Activated naive CD4-positive, alpha-beta T cell treated with anti-CD3 and anti-CD28 coated beads, Interleukin-2, amount 50 U/mL, for 24 hours (primary cell): Measurements from ENCODE around the gene CAPNS1.

Source experiments
- H3K27ac Mint-ChIP-seq: one replicate; pipeline ENCODE4 v1.8.0; 2021; ENCODE audit warnings: mild to moderate bottlenecking, mixed read lengths
- H3K27me3 Mint-ChIP-seq: one replicate; pipeline ENCODE4 v1.8.0; 2021; ENCODE audit warnings: mixed read lengths
- H3K36me3 Mint-ChIP-seq: one replicate; pipeline ENCODE4 v1.8.0; 2021; ENCODE audit warnings: mixed read lengths
- H3K4me1 Mint-ChIP-seq: one replicate; pipeline ENCODE4 v1.8.0; 2021; ENCODE audit warnings: mixed read lengths
- H3K4me3 Mint-ChIP-seq: one replicate; pipeline ENCODE4 v1.8.0; 2021; ENCODE audit warnings: mild to moderate bottlenecking, mixed read lengths
- H3K9me3 Mint-ChIP-seq: one replicate; pipeline ENCODE4 v1.8.0; 2021; ENCODE audit warnings: mixed read lengths

The CAPNS1 gene

DNA sequence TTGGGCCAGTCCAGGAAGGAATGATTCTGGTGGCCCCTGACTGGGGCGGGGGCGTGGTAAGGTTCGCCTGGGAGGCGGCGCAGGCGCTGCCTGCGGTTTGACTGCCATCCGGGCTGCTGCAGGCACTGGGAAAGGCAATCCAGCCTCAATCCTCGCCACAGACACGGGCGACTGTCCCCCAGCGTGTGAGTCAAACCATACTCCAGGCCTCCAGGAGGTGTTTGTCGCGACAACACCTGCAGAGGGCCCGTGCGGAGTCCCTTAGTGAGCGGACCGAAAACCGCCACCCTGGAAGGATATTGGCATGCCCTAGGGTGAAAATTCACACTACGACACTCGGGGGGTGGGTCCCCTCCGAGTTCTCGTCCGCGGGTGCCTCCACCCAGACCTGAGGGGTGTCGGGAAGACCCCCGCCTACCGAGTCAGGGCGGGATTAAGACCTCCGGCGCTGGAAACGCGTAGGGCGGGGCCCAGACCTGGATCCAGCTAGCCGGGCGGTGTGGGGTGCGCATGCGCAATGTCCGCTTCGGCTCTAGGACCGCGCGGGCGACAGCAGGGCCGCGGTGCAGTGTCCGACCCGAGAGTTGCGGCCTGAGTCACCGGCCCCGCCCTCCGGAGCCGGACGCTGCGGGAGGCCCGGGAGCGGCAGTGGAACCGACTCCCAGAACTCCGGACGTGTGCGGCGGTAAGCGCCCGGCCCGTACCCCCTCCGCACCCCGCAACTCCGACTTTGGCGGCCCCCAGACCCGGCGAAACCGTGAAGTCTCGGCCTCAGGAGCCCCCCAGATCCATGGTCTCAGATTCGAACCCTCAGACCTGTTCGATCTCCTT, at the start of gene CAPNS1:
CAPNS1 (plus strand) TSS at position 594 of the 831 bp plus-strand sequence. CDS start 946 bp downstream, outside the sequence.
- Mint-ChIP-seq H3K4me1 (peaks cover 17% of the 10 kb centered on the region), H3K4me3 (peak within 1 kb of the TSS; percentile 87), H3K9me3 (no peaks in the 10 kb centered on the region), H3K36me3 (peaks cover 8% of the 10 kb centered on the region), H3K27me3 (no peaks in the 10 kb centered on the region), H3K27ac (peak within 1 kb of the TSS; percentile 95)

DNA sequence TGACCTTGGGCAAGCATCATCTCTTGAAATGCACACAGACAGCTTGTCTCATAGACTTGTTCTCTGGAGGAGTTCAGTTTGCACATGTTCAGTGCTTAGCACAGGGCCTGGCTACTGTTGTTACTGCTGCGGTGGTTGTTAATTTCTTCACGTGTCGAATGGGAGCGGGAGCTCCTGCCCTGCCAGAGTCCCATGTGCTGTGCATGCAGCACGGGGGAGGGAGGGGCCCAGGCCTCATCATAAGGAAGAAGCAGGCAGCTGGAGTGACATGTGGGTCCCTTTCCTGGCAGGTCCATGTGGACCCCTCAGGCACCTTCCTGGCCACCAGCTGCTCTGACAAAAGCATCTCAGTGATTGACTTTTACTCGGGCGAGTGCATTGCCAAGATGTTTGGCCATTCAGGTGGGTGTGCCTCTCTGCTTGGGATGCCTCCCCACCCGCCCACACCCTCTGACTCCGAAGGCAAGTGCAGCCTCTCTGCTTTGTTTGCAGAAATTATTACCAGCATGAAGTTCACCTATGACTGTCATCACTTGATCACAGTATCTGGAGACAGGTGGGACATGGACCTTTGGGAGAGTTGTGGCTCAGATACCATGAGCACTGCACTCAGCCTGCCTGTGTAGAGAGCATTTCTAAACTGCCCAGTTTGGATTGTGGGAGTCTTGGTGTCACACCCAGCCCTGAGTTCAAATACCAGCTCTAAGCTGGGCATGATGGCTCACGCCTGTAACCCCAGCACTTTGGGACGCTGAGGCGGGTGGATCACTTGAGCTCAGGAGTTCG, 48.8 kb upstream of the CAPNS1 start:
- no peak overlapping the region for H3K27ac Mint-ChIP-seq
- H3K4me3 Mint-ChIP-seq: no peak overlapping the region
- H3K27me3 Mint-ChIP-seq: no peaks in the 10 kb centered on the region
- H3K4me1 Mint-ChIP-seq: no peaks in the 10 kb centered on the region
- no peaks in the 10 kb centered on the region for H3K9me3 Mint-ChIP-seq
- H3K36me3 Mint-ChIP-seq: peaks cover 2% of the 10 kb centered on the region

DNA sequence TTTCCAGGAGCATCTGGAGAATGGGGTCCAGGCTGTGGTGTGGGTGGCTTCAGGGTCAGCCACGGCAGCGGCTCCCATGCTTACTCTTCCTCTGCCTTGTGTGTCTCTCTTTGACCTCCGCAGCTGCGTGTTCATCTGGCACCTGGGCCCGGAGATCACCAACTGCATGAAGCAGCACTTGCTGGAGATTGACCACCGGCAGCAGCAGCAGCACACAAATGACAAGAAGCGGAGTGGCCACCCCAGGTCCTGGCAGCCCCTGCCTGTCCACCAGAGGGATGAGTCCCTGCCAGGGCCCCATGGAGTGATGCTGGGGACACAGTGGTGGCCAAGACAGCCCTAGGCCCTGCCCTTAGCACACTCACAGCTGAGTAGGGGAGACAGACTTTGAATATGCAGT, 47.3 kb upstream of the CAPNS1 start:
- Mint-ChIP-seq H3K36me3 (peaks cover 2% of the 10 kb centered on the region), H3K27me3 (no peaks in the 10 kb centered on the region), H3K9me3 (no peaks in the 10 kb centered on the region), H3K27ac (no peak overlapping the region), H3K4me1 (no peaks in the 10 kb centered on the region), H3K4me3 (no peak overlapping the region)

DNA sequence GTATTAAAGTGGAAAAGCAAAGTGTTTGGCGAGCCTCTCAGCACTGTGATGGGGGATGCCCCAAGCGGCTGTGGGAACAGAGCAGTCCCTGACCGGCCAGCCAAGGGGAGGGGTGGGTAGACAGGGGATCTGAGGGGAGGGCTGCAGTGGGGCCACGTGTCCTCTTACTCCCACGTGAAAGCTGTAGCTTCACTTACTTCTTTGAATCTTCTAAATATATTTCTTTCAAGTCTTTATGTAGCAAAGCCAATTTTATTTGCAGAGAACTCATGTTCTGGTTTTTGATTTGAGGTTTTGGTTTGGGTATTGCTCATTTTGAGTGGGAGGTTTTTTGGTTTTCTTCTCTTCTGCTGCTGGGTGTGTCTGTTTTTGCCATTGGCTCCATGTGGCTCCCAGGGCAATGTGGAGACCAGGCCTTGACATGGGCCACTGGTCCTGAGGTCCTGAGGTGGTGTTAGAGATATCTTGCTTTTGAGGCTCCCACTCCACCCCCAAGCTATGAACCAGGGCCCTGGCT, 46.7 kb upstream of the CAPNS1 start:
- Mint-ChIP-seq H3K36me3 (peaks cover 2% of the 10 kb centered on the region), H3K4me3 (no peak overlapping the region), H3K9me3 (no peaks in the 10 kb centered on the region), H3K27ac (no peak overlapping the region), H3K27me3 (no peaks in the 10 kb centered on the region), H3K4me1 (no peaks in the 10 kb centered on the region)

GRCh38 chr19:36093687-36094086, 46.2 kb upstream of the CAPNS1 start:
- no peak overlapping the region for H3K4me3 Mint-ChIP-seq
- no peaks in the 10 kb centered on the region for H3K4me1 Mint-ChIP-seq
- no peaks in the 10 kb centered on the region for H3K27me3 Mint-ChIP-seq
- no peak overlapping the region for H3K27ac Mint-ChIP-seq
- H3K36me3 Mint-ChIP-seq: no peaks in the 10 kb centered on the region
- no peaks in the 10 kb centered on the region for H3K9me3 Mint-ChIP-seq

DNA sequence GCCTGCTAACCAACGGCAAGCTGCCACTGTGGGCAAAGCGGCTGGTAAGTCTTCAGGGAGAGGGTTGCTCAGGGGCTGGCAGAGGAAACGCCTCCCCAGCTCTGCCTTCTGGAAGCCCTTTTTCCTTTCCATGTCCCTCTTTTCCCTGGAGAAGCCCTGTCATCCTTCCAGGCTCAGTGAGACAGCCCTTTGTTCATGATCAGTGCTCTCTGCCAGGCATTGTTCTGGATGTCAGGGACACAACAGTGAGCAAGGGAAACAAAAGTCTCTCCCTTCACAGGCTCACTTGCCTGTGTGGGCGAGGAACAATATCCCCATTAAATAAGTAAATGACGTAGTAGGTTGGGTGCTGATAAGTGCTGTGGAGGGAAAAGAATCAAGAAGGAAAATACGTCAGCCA, 42.8 kb upstream of the CAPNS1 start:
- H3K36me3 Mint-ChIP-seq: no peaks in the 10 kb centered on the region

DNA sequence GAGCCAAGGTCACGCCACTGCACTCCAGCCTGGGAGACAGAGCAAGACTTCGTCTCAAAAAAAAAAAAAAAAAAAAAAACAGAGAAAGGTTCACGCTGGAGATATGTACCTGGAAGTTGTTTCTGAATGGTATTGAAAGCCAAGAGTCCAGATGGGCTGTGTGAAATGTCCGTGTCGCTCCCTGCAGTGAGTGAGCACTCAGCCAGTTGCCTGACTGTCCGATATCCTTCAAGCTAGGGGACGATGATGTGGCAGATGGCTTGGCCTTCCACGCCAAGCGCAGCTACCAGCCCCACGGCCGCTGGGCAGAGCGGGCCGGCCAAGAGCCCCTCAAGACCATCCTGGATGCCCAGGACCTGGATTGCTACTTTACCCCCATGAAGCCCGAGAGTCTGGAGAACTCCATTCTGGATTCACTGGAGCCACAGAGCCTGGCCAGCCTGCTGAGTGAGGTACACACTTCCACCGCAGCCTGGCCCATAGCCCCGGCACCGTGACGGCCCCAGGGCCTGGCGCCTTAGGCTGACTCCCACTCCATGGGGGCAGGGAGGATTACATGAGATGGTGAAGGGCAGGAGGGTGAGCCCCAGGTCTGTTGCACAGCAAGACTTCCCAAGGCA, 40.6 kb upstream of the CAPNS1 start:
- H3K4me3 Mint-ChIP-seq: no peak overlapping the region
- H3K4me1 Mint-ChIP-seq: no peaks in the 10 kb centered on the region
- no peaks in the 10 kb centered on the region for H3K36me3 Mint-ChIP-seq
- no peaks in the 10 kb centered on the region for H3K9me3 Mint-ChIP-seq
- H3K27ac Mint-ChIP-seq: no peak overlapping the region
- no peaks in the 10 kb centered on the region for H3K27me3 Mint-ChIP-seq

More for the DNA sequence above, 42.8 kb upstream of the CAPNS1 start:
- no peak overlapping the region for H3K27ac Mint-ChIP-seq
- no peaks in the 10 kb centered on the region for H3K9me3 Mint-ChIP-seq
- no peaks in the 10 kb centered on the region for H3K4me1 Mint-ChIP-seq
- no peak overlapping the region for H3K4me3 Mint-ChIP-seq
- H3K27me3 Mint-ChIP-seq: no peaks in the 10 kb centered on the region

DNA sequence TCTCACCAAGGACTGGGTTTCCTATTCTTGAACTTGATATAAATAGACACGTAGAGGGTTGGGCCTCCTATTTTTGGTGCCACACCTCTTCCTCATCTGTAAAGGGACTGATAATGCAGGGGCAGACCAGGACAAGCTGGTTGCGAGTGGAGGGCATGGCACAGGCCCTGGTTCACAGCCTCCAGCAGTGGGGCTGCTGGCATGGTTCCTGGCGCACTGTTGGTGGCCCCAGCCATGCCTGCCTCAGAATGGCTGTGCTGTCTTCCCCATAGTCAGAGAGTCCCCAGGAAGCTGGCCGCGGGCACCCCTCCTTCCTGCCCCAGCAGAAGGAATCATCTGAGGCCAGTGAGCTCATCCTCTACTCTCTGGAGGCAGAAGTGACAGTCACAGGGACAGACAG, 39.4 kb upstream of the CAPNS1 start:
- no peaks in the 10 kb centered on the region for H3K4me1 Mint-ChIP-seq
- H3K27ac Mint-ChIP-seq: no peak overlapping the region
- H3K4me3 Mint-ChIP-seq: no peak overlapping the region
- no peaks in the 10 kb centered on the region for H3K9me3 Mint-ChIP-seq
- no peaks in the 10 kb centered on the region for H3K27me3 Mint-ChIP-seq
- no peaks in the 10 kb centered on the region for H3K36me3 Mint-ChIP-seq

DNA sequence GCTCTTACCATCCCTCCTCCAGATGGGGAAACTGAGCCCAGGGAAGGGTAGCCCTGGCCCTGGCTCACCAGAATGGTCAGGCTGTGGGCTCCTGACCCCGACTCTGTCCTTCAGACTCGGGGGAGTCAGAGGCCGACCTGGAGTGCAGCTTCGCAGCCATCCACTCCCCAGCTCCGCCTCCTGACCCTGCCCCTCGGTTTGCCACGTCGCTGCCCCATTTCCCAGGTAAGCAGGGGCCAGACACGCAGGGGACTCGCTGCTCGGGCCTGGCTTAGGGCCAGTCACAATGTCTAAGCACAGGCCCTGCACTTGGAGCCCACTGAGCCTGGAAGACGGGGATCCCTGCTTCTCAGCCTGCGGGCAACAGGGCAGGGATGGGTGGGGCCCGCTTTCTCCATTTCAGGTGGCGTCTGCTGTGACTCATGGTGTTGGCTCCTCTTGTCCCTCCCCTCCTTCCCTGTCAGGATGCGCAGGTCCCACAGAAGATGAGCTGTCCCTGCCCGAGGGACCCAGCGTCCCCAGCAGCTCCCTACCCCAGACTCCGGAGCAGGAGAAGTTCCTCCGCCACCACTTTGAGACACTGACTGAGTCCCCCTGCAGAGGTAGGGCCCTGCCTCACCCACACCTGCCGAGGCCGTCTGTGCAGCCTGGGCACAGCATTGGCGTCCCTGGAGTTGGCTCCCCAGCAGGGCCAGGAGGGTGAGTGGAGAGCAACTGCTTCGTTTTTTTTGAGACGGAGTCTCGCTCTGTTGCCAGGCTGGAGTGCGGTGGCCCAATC, 38.1 kb upstream of the CAPNS1 start:
- no peaks in the 10 kb centered on the region for H3K36me3 Mint-ChIP-seq
- H3K27ac Mint-ChIP-seq: no peak overlapping the region
- H3K4me3 Mint-ChIP-seq: no peak overlapping the region
- no peaks in the 10 kb centered on the region for H3K27me3 Mint-ChIP-seq
- no peaks in the 10 kb centered on the region for H3K4me1 Mint-ChIP-seq
- H3K9me3 Mint-ChIP-seq: no peaks in the 10 kb centered on the region

DNA sequence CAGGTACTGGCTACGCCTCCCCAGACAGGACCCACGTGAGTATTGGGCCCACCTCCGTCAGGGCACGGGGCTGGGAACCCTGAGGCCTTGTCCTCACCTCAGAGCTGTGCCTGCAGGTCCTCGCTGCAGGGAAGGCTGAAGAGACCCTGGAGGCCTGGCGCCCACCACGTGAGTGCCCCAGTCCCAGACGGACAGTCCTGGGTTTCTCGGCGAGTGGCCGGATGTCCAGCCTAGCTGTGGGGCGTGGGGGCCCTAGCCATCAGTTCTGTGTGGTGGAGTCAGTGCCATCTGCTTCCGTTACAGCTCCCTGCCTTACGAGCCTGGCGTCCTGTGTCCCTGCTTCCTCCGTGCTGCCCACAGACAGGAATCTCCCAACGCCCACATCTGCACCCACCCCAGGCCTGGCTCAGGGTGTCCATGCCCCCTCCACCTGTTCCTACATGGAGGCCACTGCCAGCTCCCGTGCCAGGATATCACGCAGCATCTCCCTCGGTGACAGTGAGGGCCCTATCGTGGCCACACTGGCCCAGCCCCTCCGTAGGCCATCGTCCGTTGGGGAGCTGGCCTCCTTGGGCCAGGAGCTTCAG, 36.7 kb upstream of the CAPNS1 start:
- Mint-ChIP-seq H3K9me3 (no peaks in the 10 kb centered on the region), H3K27ac (no peak overlapping the region), H3K36me3 (no peaks in the 10 kb centered on the region), H3K4me3 (no peak overlapping the region), H3K27me3 (no peaks in the 10 kb centered on the region), H3K4me1 (no peaks in the 10 kb centered on the region)

- Mint-ChIP-seq H3K27ac (no peak overlapping the region), H3K4me3 (no peak overlapping the region), H3K27me3 (no peaks in the 10 kb centered on the region), H3K4me1 (no peaks in the 10 kb centered on the region), H3K36me3 (no peaks in the 10 kb centered on the region), H3K9me3 (no peaks in the 10 kb centered on the region)
Measured at GRCh38 chr19:36103842-36104552, 35.9 kb upstream of the CAPNS1 start.

DNA sequence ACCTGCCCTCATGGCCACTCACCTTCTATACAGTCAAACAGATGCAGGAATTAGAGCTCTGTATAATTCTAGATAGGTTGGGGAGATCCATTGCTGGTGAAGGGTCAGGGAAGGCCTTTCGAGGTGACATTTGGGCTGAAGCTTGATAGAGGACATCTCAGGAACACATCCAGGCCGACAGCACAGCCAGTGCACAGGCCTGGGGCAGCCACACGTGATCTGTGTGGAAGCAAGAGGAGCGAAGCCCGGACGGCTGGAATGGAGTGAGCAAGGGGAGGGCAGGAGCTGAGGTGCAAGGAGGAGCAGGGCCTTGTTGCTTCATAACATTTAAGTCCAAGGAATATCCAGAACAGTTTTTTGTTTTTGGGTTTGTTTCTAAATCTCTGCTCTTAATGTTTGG, 33.4 kb upstream of the CAPNS1 start:
- Mint-ChIP-seq H3K36me3 (no peaks in the 10 kb centered on the region), H3K4me1 (no peaks in the 10 kb centered on the region), H3K4me3 (no peak overlapping the region), H3K27ac (no peak overlapping the region), H3K9me3 (no peaks in the 10 kb centered on the region), H3K27me3 (no peaks in the 10 kb centered on the region)

GRCh38 chr19:36106991-36107390, 32.9 kb upstream of the CAPNS1 start:
- H3K27me3 Mint-ChIP-seq: no peaks in the 10 kb centered on the region
- no peaks in the 10 kb centered on the region for H3K4me1 Mint-ChIP-seq
- H3K36me3 Mint-ChIP-seq: no peaks in the 10 kb centered on the region
- no peak overlapping the region for H3K4me3 Mint-ChIP-seq
- H3K27ac Mint-ChIP-seq: no peak overlapping the region
- no peaks in the 10 kb centered on the region for H3K9me3 Mint-ChIP-seq

DNA sequence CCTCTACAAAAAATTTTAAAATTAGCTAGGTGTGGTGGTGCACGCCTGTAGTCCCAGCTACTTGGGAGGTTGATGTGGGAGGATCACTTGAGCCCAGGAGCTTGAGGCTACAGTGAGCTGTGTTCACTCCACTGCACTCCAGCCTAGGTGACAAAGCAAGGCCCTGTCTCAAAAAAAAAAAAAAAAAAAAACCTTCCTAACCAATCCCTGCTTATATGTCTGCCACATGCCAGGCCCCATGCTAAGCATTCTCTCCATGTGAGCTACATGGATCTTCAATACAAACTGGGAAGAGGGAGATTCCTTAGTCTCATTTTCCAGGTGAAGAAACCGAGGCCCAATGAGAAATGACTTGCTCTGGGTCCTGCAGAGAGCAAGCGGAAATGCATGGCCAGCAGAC, 31.2 kb upstream of the CAPNS1 start:
- no peak overlapping the region for H3K27ac Mint-ChIP-seq
- H3K27me3 Mint-ChIP-seq: no peaks in the 10 kb centered on the region
- no peak overlapping the region for H3K4me3 Mint-ChIP-seq
- peaks cover 4% of the 10 kb centered on the region for H3K36me3 Mint-ChIP-seq
- no peaks in the 10 kb centered on the region for H3K9me3 Mint-ChIP-seq
- H3K4me1 Mint-ChIP-seq: peaks cover 9% of the 10 kb centered on the region
